SKM-1 (cell line): ENCODE measurements around the gene STX12.
"Not testable (repeated sequence)": the region's sequence is repeated elsewhere in the genome, so short reads cannot be mapped to it uniquely, and the experiment has no call there.

Experiments used
- DNase-seq: peaks from one replicate; lab custom pipeline; 2025; ENCODE audit not compliant: unreplicated experiment; lab: John Stamatoyannopoulos, UW

STX12 gene

DNA sequence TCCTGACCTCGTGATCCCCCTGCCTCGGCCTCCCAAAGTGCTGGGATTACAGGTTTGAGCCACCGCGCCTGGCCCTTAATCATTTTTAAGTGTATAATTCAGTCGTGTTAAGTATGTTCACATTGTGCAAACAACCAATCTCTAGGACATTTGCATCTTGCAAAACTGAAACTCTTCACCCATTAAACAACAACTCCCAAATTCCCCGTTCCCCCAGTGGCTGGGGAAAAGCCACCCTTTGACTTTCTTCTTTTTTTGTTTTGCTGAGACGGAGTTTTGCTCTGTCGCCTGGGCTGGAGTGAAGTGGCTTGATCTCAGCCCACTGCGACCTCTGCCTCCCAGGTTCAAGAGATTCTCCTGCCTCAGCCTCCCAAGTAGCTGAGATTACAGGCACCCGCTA is 92.8 kb downstream of the STX12 start:
- no peak for DNase-seq

DNA sequence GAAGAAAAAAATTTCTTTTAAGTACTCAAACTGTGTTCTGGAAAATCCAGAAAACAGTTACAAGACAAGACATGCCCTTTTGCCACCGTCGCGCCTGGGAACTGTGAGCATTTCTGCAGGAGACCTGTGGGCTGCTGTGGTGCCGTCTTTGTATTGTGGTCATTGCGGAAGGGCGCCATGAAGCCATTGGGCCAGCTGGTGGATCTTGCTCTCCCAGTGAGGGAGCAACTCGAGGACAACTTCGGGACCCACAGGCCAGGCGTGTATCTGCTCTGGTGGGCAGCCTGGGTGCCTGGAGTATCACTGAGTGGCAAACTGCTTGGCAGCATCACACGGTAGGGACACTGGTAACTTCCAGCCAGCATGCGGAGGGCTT is 95.5 kb downstream of the STX12 start:
- DNase-seq = no peak

DNA sequence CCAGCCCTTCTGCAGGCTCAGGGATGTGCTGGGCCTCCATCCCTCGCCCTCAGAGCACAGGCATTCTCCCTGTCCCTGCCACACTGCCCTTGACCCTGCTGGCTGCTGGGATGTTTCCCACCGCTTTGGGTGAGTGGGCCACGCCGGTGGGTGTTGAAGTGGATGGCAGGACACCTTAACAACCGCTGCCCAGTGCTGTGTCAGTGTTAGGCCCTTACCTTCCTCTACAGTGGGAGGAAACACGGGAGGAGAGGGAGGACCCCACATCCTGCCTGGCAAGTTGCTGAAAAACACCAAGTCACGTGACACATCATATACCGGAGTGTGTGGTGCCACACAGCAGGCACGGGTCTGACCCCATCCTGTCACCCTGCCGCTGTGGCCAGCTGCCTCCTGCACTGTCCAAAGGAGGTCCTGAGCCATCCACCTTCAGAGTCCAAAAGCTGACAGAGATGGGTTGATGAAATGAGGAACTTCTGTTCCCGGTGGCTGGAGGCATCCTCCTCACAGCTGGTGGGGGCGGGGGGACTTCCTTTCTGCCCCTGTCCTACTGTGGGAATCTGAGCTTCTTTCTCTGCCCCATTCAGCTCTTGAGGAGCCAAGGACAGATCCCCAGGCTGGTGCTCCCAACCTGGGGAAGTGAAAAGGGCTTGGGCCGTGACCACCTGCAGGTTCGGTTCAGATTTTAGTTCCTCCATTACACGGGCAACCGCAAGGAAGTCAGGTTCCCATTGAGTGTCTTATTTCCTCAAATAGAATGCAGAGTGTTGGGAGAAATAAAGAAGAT is 96.1 kb downstream of the STX12 start:
- peak; percentile 71 for DNase-seq

- no peak for DNase-seq
Observed at GRCh38 chr1:27869719-27870085, 96.7 kb downstream of the STX12 start.

DNA sequence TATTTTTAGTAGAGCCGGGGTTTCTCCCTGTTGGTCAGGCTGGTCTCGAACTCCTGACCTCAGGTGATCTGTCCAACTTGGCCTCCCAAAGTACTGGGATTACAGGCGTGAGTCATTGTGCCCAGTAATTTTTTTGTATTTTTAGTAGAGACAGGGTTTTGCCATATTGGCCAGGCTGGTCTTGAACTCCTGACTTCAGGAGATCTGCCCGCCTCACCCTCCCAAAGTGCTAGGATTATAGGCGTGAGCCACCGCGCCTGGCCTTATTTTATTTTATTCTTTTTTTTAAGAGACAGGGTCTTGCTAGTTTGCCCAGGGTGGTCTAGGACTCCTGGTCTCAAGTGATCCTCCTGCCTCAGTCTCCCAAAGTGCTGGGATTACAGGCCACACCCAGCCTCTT is 98.1 kb downstream of the STX12 start:
- DNase-seq = not testable (repeated sequence)

DNA sequence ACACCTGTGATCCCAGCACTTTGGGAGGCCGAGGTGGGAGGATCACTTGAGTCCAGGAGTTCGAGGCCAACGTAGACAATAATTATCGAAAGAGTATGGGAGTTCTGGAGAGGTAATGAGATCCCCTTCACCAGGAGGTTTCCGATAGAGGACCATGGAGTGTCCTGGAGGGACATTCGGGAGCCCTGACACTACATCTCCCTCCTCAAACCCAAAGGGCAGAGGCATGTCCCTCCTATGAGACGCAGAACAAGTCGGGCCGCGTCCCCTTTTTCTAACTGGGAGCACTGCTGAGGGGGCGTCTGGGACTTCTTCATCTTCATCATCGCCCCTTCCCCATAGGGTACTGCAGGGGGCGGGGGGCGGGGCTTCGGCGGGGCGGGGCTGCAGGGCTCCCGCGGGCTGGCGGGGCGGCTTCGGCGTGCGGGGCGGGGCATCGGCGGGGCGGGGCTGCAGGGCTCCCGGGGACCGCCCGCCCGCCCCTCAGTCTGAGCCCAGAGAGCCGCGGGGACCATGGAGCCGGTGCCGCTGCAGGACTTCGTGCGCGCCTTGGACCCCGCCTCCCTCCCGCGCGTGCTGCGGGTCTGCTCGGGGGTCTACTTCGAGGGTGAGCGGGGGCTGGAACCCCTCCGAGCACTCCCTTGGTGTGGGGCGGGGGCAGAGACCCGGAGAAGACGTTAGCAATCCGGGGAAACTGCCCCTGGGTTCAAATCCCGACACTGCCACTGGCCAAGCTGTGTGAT is 99.2 kb downstream of the STX12 start, which contains the start of gene THEMIS2:
Gene THEMIS2 (plus strand): TSS at position 486 of the 743 bp plus-strand sequence. CDS start 28 bp downstream, at position 514.
- peak; percentile 36 for DNase-seq

- no peak for DNase-seq
Observed at GRCh38 chr1:27872802-27873551, 100.0 kb downstream of the STX12 start.

DNA sequence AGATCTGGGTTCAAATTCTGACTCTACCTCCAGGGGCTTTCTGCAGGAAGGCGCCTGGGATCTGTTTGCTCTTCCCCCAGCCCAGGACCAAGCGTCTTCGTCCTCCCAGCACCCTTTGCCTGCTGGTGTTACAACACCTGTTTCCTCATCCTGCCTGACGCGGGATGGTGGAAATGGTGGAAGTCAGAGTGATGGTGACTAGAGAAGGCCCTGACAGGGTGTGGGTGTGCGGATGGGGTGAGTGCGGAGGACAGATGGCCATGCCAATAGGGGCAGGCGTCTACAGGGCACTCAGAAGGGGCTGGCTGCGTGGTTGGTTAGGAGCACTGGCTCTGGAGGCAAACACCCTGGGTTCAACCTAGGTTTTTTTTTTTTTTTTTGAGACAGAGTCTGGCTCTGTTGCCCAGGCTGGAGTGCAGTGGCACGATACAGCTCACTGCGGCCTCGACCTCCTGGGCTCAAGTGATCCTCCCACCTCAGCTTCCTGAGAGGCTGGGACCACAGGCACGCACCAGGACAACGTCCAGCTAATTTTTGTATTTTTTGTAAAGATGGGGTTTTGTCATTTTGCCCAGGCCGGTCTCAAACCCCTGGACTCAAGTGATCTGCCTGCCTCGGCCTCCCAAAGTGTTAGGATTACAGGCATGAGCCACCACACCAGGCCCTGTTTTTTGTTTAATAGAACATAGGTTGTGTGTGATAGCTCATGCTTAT is 100.8 kb downstream of the STX12 start:
- peak; percentile 42 for DNase-seq
